HEK293 (cell line): ENCODE results near the gene TTC39A.

ENCODE experiments used
- CTCF ChIA-PET: fragments of 350-600 bp; formaldehyde crosslinking; extraction: SDS; loops from one replicate; lab custom pipeline; 2021; ENCODE audit warnings: antibody characterized with exemption; lab: Yijun Ruan, JAX
- POLR2A ChIA-PET: fragments of 300-600 bp; formaldehyde crosslinking; extraction: SDS; loops from one replicate; lab custom pipeline; 2020; ENCODE audit warnings: antibody characterized with exemption, inconsistent platforms; lab: Yijun Ruan, JAX
- H3K27ac ChIP-seq: fragments of 200-500 bp; sonication (Bioruptor generic); 2 replicates; pipeline ENCODE4 v1.5.1; 2014; ENCODE audit warnings: low read depth, low read length, control low read depth, inconsistent platforms; ENCODE audit errors: extremely low read depth
- H3K36me3 ChIP-seq, 2 experiments: fragments of 200-500 bp in 1 of 2; sonication (Bioruptor generic) in 1 of 2; 1 replicate in 1 of 2; 2 replicates in 1 of 2; pipeline ENCODE4 v1.5.1; 2014 to 2017; ENCODE audit warnings: inconsistent platforms in 2 of 2, low read length in 2 of 2; ENCODE audit not compliant: control insufficient read depth in 2 of 2, insufficient read depth in 1 of 2
- H3K4me1 ChIP-seq: fragments of 200-500 bp; sonication (Bioruptor generic); 2 replicates; pipeline ENCODE4 v1.5.1; 2014; ENCODE audit warnings: mild to moderate bottlenecking, low read length, inconsistent platforms; ENCODE audit not compliant: control insufficient read depth, insufficient read depth
- H3K4me3 ChIP-seq: 2 replicates; pipeline ENCODE4 v1.5.1; 2011; ENCODE audit warnings: low read depth, mild to moderate bottlenecking, control low read depth, low read length, moderate library complexity
- H3K9me3 ChIP-seq: fragments of 200-500 bp; sonication (Bioruptor generic); 2 replicates; pipeline ENCODE4 v1.5.1; 2014; ENCODE audit warnings: low read depth, low read length, inconsistent platforms; ENCODE audit not compliant: control insufficient read depth, insufficient read depth
- BCL6B ChIP-seq: fragments of 450-650 bp; formaldehyde crosslinking; IDR thresholded peaks from 2 replicates; pipeline ENCODE4 v1.5.1; 2017; ENCODE audit warnings: missing biosample characterization, missing genetic modification characterization
- MEIS1 ChIP-seq: sonication (generic); formaldehyde crosslinking; IDR thresholded peaks from 2 replicates; pipeline ENCODE4 v1.8.1; 2022; ENCODE audit warnings: missing genetic modification reagents, mild to moderate bottlenecking, borderline replicate concordance
- SCRT2 ChIP-seq: fragments of 450-650 bp; formaldehyde crosslinking; IDR thresholded peaks from 2 replicates; pipeline ENCODE4 v1.5.1; 2016; ENCODE audit warnings: missing biosample characterization, missing genetic modification characterization
- TCF7L2 ChIP-seq: IDR thresholded peaks from 2 replicates; pipeline ENCODE4 v1.6.1; 2011; ENCODE audit warnings: low read depth, mild to moderate bottlenecking, inconsistent platforms, low read length, moderate library complexity, borderline replicate concordance
- ZBTB49 ChIP-seq: fragments of 450-650 bp; formaldehyde crosslinking; IDR thresholded peaks from 2 replicates; pipeline ENCODE4 v1.5.1; 2016; ENCODE audit warnings: missing biosample characterization, missing genetic modification characterization, low read depth
- ZBTB6 ChIP-seq: fragments of 450-650 bp; formaldehyde crosslinking; IDR thresholded peaks from 2 replicates; pipeline ENCODE4 v1.5.1; 2017; ENCODE audit warnings: missing biosample characterization, missing genetic modification characterization
- ZFHX2 ChIP-seq: fragments of 450-650 bp; formaldehyde crosslinking; conservative IDR thresholded peaks from 2 replicates; pipeline ENCODE4 v1.5.1; 2016; ENCODE audit warnings: missing biosample characterization, missing genetic modification characterization
- ZNF138 ChIP-seq: fragments of 450-650 bp; formaldehyde crosslinking; IDR thresholded peaks from 2 replicates; pipeline ENCODE4 v1.5.1; 2016; ENCODE audit warnings: missing biosample characterization, missing genetic modification characterization, borderline replicate concordance
- ZNF211 ChIP-seq: fragments of 450-650 bp; formaldehyde crosslinking; IDR thresholded peaks from 2 replicates; pipeline ENCODE4 v1.5.1; 2016; ENCODE audit warnings: low read depth, missing biosample characterization, missing genetic modification characterization
- ZNF214 ChIP-seq: fragments of 450-650 bp; formaldehyde crosslinking; IDR thresholded peaks from 2 replicates; pipeline ENCODE4 v1.5.1; 2017; ENCODE audit warnings: missing biosample characterization, mild to moderate bottlenecking, missing genetic modification characterization, borderline replicate concordance
- ZNF280D ChIP-seq: fragments of 450-650 bp; formaldehyde crosslinking; IDR thresholded peaks from 2 replicates; pipeline ENCODE4 v1.5.1; 2016; ENCODE audit warnings: missing biosample characterization, missing genetic modification characterization
- ZNF354C ChIP-seq: fragments of 450-650 bp; formaldehyde crosslinking; IDR thresholded peaks from 2 replicates; pipeline ENCODE4 v1.5.1; 2016; ENCODE audit warnings: missing biosample characterization, missing genetic modification characterization, low read depth, borderline replicate concordance
- ZNF449 ChIP-seq: fragments of 450-650 bp; formaldehyde crosslinking; IDR thresholded peaks from 2 replicates; pipeline ENCODE4 v1.5.1; 2017; ENCODE audit warnings: missing biosample characterization, mild to moderate bottlenecking, missing genetic modification characterization, moderate library complexity
- ZNF501 ChIP-seq: fragments of 450-650 bp; formaldehyde crosslinking; IDR thresholded peaks from 2 replicates; pipeline ENCODE4 v1.5.1; 2016; ENCODE audit warnings: missing biosample characterization, missing genetic modification characterization
- ZNF521 ChIP-seq: fragments of 450-650 bp; formaldehyde crosslinking; IDR thresholded peaks from 2 replicates; pipeline ENCODE4 v1.5.1; 2017; ENCODE audit warnings: missing biosample characterization, mild to moderate bottlenecking, missing genetic modification characterization
- ZNF549 ChIP-seq: fragments of 450-650 bp; IDR thresholded peaks from 2 replicates; pipeline ENCODE4 v1.5.1; 2018; ENCODE audit warnings: missing biosample characterization, missing genetic modification characterization, mild to moderate bottlenecking, inconsistent platforms, moderate library complexity
- ZNF561 ChIP-seq: fragments of 450-650 bp; IDR thresholded peaks from 2 replicates; pipeline ENCODE4 v1.5.1; 2018; ENCODE audit warnings: missing biosample characterization, missing genetic modification characterization, borderline replicate concordance
- ZNF621 ChIP-seq: fragments of 450-650 bp; formaldehyde crosslinking; IDR thresholded peaks from 2 replicates; pipeline ENCODE4 v1.5.1; 2017; ENCODE audit warnings: missing biosample characterization, missing genetic modification characterization
- ZNF629 ChIP-seq: fragments of 450-650 bp; formaldehyde crosslinking; IDR thresholded peaks from 2 replicates; pipeline ENCODE4 v1.5.1; 2017; ENCODE audit warnings: missing biosample characterization, missing genetic modification characterization
- ZNF677 ChIP-seq: fragments of 450-650 bp; IDR thresholded peaks from 2 replicates; pipeline ENCODE4 v1.5.0; 2018; ENCODE audit warnings: missing biosample characterization, mild to moderate bottlenecking, missing genetic modification characterization, moderate library complexity
- ZNF776 ChIP-seq: fragments of 450-650 bp; formaldehyde crosslinking; IDR thresholded peaks from 2 replicates; pipeline ENCODE4 v1.5.0; 2017; ENCODE audit warnings: missing biosample characterization, missing genetic modification characterization, borderline replicate concordance
- ZNF792 ChIP-seq: fragments of 450-650 bp; formaldehyde crosslinking; IDR thresholded peaks from 2 replicates; pipeline ENCODE4 v1.5.1; 2016; ENCODE audit warnings: missing biosample characterization, missing genetic modification characterization

The TTC39A gene

GRCh38 chr1:51312718-51313117 is 17.6 kb downstream of the TTC39A start (continued):
- TF ChIP-seq ZNF449 (tag by site-specific recombination) = no peak
- TF ChIP-seq ZNF677 (tag by site-specific recombination) = no peak
- TF ChIP-seq ZNF211 (tag by site-specific recombination) = no peak
- no peak for TF ChIP-seq ZNF621 (tag by site-specific recombination)
- no peak for TF ChIP-seq ZNF354C (tag by site-specific recombination)
- no peak for TF ChIP-seq ZNF214
- no peak for TF ChIP-seq ZNF549 (tag by site-specific recombination)

- Histone ChIP-seq H3K9me3 (no peaks in the 10 kb centered on the region), H3K4me3 (no peak overlapping the region), H3K4me1 (no peaks in the 10 kb centered on the region), H3K36me3 (peaks cover 0 to 41% of the 10 kb centered on the region in 2 experiments; a peak in 1 of 3 replicates)
- ChIA-PET POLR2A (interaction anchor here (0.5 kb wide), 1 partner anchor 63 kb away, joined by 3 read pairs; no protein-coding TSS in a partner anchor), CTCF (interaction anchor here (1.0 to 2.6 kb wide), 3 partner anchors 16 to 457 kb away, joined by 3 to 13 read pairs (median 4); no protein-coding TSS in a partner anchor)
- no peak for TF ChIP-seq BCL6B
- no peak for TF ChIP-seq MEIS1 (CRISPR knock-in tag)
- TF ChIP-seq ZNF621 (tag by site-specific recombination) = no peak
- TF ChIP-seq ZNF792 = no peak
- no peak for TF ChIP-seq ZFHX2 (tag by site-specific recombination)
- no peak for TF ChIP-seq ZNF776 (tag by site-specific recombination)
- no peak for TF ChIP-seq ZNF561 (tag by site-specific recombination)
- no peak for TF ChIP-seq ZBTB6
- TF ChIP-seq ZNF280D = no peak
- no peak for TF ChIP-seq ZNF501
- TF ChIP-seq ZBTB49 = no peak
- TF ChIP-seq ZNF629 (tag by site-specific recombination) = no peak
- no peak for TF ChIP-seq SCRT2 (tag by site-specific recombination)
- TF ChIP-seq TCF7L2 = no peak
- no peak for TF ChIP-seq ZNF521 (tag by site-specific recombination)
- TF ChIP-seq ZNF138 (tag by site-specific recombination) = no peak
- TF ChIP-seq, all 188 proteins: peak for 0
- no peak overlapping the region for H3K27ac ChIP-seq
Measured at GRCh38 chr1:51311826-51312225, 18.5 kb downstream of the TTC39A start.
